Neural progenitor cell (in vitro differentiated cells): Measurements from ENCODE around the gene PIK3R3.

Source experiments
- CTCF ChIP-seq: fragments of 200-600 bp; sonication (generic); IDR thresholded peaks from 2 replicates; pipeline ENCODE4 v1.5.1; 2017; ENCODE audit warnings: antibody characterized with exemption, mild to moderate bottlenecking
- EZH2 ChIP-seq: fragments of 200-600 bp; sonication (generic); IDR thresholded peaks from 2 replicates; pipeline ENCODE4 v1.6.1; 2017; ENCODE audit warnings: antibody characterized with exemption, mild to moderate bottlenecking, moderate library complexity
- EZH2phosphoT487 ChIP-seq: fragments of 200-600 bp; sonication (generic); IDR thresholded peaks from 2 replicates; pipeline ENCODE4 v1.6.1; 2017; ENCODE audit warnings: antibody characterized with exemption

- TF ChIP-seq EZH2phosphoT487 (no peak), CTCF (no peak), EZH2 (no peak)
Observed at GRCh38 chr1:46134660-46135331, 2.4 kb upstream of the PIK3R3 start.
